Measurements from ENCODE around the gene GOLGA2.

GOLGA2 gene

GRCh38 chr9:128304136-128304970 is 28.5 kb upstream of the GOLGA2 start:
- no peaks in the 10 kb centered on the region for H3K27me3 Mint-ChIP-seq
- H3K36me3 Mint-ChIP-seq (ENCODE audit: low read depth) = peaks cover 15% of the 10 kb centered on the region
- no peak overlapping the region for H3K4me3 Mint-ChIP-seq
- H3K9me3 Mint-ChIP-seq = no peaks in the 10 kb centered on the region
- H3K27ac Mint-ChIP-seq = no peak overlapping the region
- no peaks in the 10 kb centered on the region for H3K4me1 Mint-ChIP-seq (ENCODE audit: low read depth)
- intact Hi-C loops (cut with micrococcal nuclease) = no loop called here

DNA sequence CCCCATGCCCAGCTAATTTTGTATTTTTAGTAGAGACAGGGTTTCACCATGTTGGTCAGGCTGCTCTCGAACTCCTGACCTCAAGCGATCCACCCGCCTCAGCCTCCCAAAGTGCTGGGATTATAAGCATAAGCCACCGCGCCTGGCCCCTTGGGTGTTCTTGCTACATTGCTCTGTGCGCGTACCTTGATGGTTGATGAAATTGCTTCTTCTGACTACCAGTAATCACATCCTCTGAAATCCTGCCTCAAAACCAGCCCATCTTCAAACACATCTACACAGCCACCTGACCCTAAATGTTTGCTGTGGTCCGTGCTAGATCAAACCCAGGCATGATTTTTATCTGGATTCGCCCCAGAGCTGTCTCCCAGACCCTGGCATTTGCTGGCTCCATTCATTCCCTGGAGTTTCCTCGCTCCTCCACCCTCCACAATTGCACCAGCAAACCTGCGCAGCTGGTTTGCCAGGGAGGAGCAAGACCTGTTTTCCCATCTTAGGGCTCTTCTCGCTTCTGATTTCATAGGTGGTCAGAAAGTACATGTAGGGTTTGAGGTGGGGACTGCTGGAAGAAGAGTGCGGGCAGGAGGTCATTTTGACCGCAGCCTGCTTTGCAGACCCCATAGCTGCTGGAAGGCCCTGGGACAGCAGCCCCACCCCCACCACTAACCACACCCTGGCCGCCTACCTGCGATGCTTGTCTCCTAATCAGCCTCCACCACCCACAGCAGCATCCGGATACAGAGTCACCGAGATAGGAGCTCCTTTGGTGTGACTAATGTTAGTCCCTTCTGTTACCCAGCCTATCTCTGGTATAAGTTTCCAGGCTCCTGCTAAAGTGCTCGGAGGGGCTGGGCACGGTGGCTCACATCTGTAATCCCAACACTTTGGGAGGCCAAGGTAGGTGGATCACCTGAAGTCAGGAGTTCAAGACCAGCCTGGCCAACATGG is 23.0 kb upstream of the GOLGA2 start:
- Mint-ChIP-seq H3K36me3 (ENCODE audit: low read depth) (no peaks in the 10 kb centered on the region), H3K27me3 (no peaks in the 10 kb centered on the region), H3K4me1 (ENCODE audit: low read depth) (no peaks in the 10 kb centered on the region), H3K4me3 (no peak overlapping the region), H3K27ac (no peak overlapping the region), H3K9me3 (no peaks in the 10 kb centered on the region)
- intact Hi-C loops (cut with micrococcal nuclease) = loop anchor here (5.0 kb wide), 1 partner anchor 113 kb away; no protein-coding TSS in a partner anchor

GRCh38 chr9:128297221-128297773 is 21.5 kb upstream of the GOLGA2 start:
- H3K4me3 Mint-ChIP-seq = no peak overlapping the region
- H3K27me3 Mint-ChIP-seq = no peaks in the 10 kb centered on the region
- no peaks in the 10 kb centered on the region for H3K36me3 Mint-ChIP-seq (ENCODE audit: low read depth)
- H3K9me3 Mint-ChIP-seq = no peaks in the 10 kb centered on the region
- intact Hi-C loops (cut with micrococcal nuclease) = loop anchor here (5.0 kb wide), 1 partner anchor 115 kb away; no protein-coding TSS in a partner anchor
- H3K27ac Mint-ChIP-seq = no peak overlapping the region
- no peaks in the 10 kb centered on the region for H3K4me1 Mint-ChIP-seq (ENCODE audit: low read depth)

- intact Hi-C loops (cut with micrococcal nuclease) = loop anchor here (5.0 kb wide), 1 partner anchor 116 kb away; no protein-coding TSS in a partner anchor
- Mint-ChIP-seq H3K9me3 (no peaks in the 10 kb centered on the region), H3K27me3 (no peaks in the 10 kb centered on the region), H3K27ac (no peak overlapping the region), H3K36me3 (ENCODE audit: low read depth) (no peaks in the 10 kb centered on the region), H3K4me1 (ENCODE audit: low read depth) (no peaks in the 10 kb centered on the region), H3K4me3 (no peak overlapping the region)
Measured at GRCh38 chr9:128296340-128297220, 20.8 kb upstream of the GOLGA2 start.

- Mint-ChIP-seq H3K27ac (no peak overlapping the region), H3K27me3 (no peaks in the 10 kb centered on the region), H3K4me3 (no peak overlapping the region), H3K4me1 (ENCODE audit: low read depth) (no peaks in the 10 kb centered on the region), H3K36me3 (ENCODE audit: low read depth) (peaks cover 4% of the 10 kb centered on the region), H3K9me3 (no peaks in the 10 kb centered on the region)
- intact Hi-C loops (cut with micrococcal nuclease) = no loop called here
Measured at GRCh38 chr9:128294142-128294541, 18.3 kb upstream of the GOLGA2 start.

DNA sequence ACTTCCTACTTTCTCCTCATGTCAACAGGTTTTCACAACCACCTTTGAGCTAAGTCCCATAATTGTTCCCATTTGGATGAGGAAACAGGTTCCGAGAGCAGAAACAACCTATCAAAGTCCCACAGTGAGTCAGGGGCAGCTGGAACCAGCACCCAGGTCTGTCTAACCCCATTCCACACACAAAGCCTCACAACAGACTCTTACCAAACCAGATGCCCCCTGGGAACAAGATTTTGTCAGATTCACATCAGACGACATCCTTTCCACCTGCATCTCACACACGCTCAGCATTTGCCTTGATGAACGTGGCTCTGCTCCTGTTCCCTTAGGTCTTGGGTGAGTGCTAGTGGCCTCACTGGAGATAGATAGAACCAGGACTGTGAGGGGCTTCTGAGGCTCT is 17.3 kb upstream of the GOLGA2 start:
- no peaks in the 10 kb centered on the region for H3K4me1 Mint-ChIP-seq (ENCODE audit: low read depth)
- no peak overlapping the region for H3K4me3 Mint-ChIP-seq
- no peaks in the 10 kb centered on the region for H3K27me3 Mint-ChIP-seq
- H3K36me3 Mint-ChIP-seq (ENCODE audit: low read depth) = peaks cover 15% of the 10 kb centered on the region
- intact Hi-C loops (cut with micrococcal nuclease) = no loop called here
- no peak overlapping the region for H3K27ac Mint-ChIP-seq
- no peaks in the 10 kb centered on the region for H3K9me3 Mint-ChIP-seq

GRCh38 chr9:128292009-128292408 is 16.2 kb upstream of the GOLGA2 start:
- H3K27me3 Mint-ChIP-seq = no peaks in the 10 kb centered on the region
- no peak overlapping the region for H3K27ac Mint-ChIP-seq
- H3K36me3 Mint-ChIP-seq (ENCODE audit: low read depth) = peaks cover 20% of the 10 kb centered on the region
- no peaks in the 10 kb centered on the region for H3K9me3 Mint-ChIP-seq
- intact Hi-C loops (cut with micrococcal nuclease) = no loop called here
- no peaks in the 10 kb centered on the region for H3K4me1 Mint-ChIP-seq (ENCODE audit: low read depth)
- H3K4me3 Mint-ChIP-seq = no peak overlapping the region

GRCh38 chr9:128288273-128289004 is 12.6 kb upstream of the GOLGA2 start:
- H3K27me3 Mint-ChIP-seq = no peaks in the 10 kb centered on the region
- H3K4me1 Mint-ChIP-seq (ENCODE audit: low read depth) = no peaks in the 10 kb centered on the region
- H3K4me3 Mint-ChIP-seq = no peak overlapping the region
- no peaks in the 10 kb centered on the region for H3K9me3 Mint-ChIP-seq
- intact Hi-C loops (cut with micrococcal nuclease) = no loop called here
- H3K27ac Mint-ChIP-seq = no peak overlapping the region
- H3K36me3 Mint-ChIP-seq (ENCODE audit: low read depth) = peaks cover 35% of the 10 kb centered on the region

DNA sequence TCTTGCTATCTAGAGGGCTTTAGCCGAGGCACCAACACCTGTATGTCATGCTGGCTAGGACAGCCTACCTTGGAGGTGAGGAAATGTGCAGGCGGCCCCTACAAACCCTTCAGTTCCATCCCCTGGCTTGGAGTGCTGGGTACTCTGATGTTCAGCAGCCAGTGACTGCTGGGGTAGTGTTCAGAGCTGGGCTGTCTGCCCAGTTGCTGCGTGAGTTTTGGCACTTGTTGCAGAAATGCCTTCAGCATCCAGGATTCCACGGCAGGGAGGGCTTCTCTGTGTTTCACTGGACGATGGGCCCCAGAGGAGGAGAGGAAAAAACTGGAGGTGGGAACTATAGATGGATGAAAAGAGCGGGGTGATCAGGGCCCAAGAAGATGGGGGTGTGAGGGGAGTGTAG is 10.6 kb upstream of the GOLGA2 start:
- H3K27ac Mint-ChIP-seq = no peak overlapping the region
- H3K27me3 Mint-ChIP-seq = no peaks in the 10 kb centered on the region
- H3K4me1 Mint-ChIP-seq (ENCODE audit: low read depth) = no peaks in the 10 kb centered on the region
- peaks cover 35% of the 10 kb centered on the region for H3K36me3 Mint-ChIP-seq (ENCODE audit: low read depth)
- intact Hi-C loops (cut with micrococcal nuclease) = no loop called here
- H3K9me3 Mint-ChIP-seq = no peaks in the 10 kb centered on the region
- H3K4me3 Mint-ChIP-seq = no peak overlapping the region

DNA sequence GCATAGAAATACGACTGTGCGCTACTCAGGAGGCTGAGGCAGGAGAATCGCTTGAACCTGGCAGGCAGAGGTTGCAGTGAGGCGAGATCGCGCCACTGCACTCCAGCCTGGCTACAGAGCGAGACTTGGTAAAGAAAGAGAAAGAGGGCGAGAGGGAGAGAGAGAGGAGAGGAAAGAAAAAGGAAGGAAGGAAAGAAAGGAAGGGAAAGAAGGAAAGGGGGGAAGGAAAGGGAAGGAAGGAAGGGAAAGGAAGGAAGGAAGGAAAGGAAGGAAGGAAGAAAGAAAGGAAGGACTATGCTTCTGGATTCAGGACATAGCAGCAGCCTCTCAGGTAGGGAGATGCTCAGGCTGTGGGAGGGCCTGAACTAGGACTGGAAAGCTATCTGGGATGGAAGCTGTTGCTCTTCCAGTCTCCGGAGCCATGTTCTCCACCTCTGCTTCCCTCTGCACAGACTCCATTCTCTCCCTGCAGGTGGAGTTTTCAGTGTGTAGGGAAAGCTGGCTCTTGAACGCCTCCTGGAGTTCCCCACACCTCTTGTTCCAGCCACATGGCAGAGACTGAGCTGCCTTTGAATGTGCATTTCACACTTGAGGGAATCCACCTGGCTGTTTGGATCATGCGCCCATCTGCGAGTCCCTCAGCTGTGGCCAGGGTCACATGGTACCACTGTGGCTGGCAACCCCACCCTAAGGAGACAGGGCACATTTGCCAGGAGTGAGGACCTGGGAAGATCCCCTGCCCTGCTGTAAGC is 9.4 kb upstream of the GOLGA2 start:
- intact Hi-C loops (cut with micrococcal nuclease) = no loop called here
- Mint-ChIP-seq H3K9me3 (no peaks in the 10 kb centered on the region), H3K4me3 (no peak overlapping the region), H3K27ac (peak overlapping the region; percentile 10), H3K27me3 (no peaks in the 10 kb centered on the region), H3K36me3 (ENCODE audit: low read depth) (peaks cover 35% of the 10 kb centered on the region), H3K4me1 (ENCODE audit: low read depth) (peaks cover 2% of the 10 kb centered on the region)

DNA sequence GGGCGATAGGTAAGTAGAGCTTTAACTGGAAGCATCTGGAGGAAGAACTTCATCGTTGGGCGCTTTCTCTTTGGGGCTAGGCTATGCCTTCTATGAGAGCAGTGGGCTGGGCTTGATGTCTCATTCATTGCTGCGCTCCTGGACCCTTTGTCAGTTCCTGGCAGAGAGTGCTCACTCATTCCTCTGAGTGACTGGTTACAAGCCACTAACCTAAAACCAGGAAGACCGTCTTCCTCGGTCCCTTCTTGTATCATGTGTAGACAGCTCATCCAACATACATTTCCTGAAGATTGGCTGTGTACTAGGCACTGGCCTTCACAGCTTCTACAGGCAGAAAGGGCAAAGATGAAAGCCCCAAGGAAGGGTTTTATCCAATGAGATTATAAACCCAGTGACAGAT is 6.7 kb upstream of the GOLGA2 start:
- Mint-ChIP-seq H3K36me3 (ENCODE audit: low read depth) (peaks cover 20% of the 10 kb centered on the region), H3K27ac (no peak overlapping the region), H3K27me3 (no peaks in the 10 kb centered on the region), H3K4me1 (ENCODE audit: low read depth) (peaks cover 17% of the 10 kb centered on the region), H3K9me3 (no peaks in the 10 kb centered on the region), H3K4me3 (no peak overlapping the region)
- intact Hi-C loops (cut with micrococcal nuclease) = no loop called here

DNA sequence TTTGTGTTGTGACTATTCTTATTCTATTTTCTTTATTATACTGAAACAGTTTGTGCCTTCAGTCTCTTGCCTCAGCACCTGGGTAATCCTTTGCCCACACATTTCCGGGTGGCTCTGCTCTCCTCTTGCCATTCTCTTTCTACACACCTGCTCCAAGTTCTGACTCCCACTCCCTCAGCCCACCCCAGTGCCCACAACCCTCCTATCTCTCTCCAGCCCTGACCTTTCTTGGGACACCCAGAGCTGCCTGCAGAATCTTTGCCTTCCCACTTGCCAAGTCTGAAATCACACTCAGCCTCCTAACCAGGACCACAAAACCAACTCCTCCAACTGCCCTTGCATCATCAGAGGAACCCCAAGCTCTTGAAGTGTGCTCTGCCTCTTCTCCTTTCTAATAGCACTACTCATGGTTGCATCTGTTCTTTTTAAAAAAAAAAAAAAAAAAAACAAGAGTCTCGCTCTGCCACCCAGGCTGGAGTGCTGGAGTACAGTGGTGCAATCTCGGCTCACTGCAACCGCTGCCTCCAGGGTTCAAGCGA is 4.3 kb upstream of the GOLGA2 start:
- Mint-ChIP-seq H3K36me3 (ENCODE audit: low read depth) (peaks cover 20% of the 10 kb centered on the region), H3K4me1 (ENCODE audit: low read depth) (peaks cover 33% of the 10 kb centered on the region), H3K27me3 (no peaks in the 10 kb centered on the region), H3K4me3 (no peak overlapping the region), H3K9me3 (no peaks in the 10 kb centered on the region), H3K27ac (peak overlapping the region; percentile 10)
- intact Hi-C loops (cut with micrococcal nuclease) = no loop called here

Data from dendritic cell treated with granulocyte-macrophage colony-stimulating factor and Interleukin-4, amounts not matched to agents 40 ng/mL and 50 ng/mL, for 4 days (primary cell).